Endothelial cell of umbilical vein (primary cell): ENCODE results near the gene SAFB. TPM values are rescaled to one million over a fixed set of nuclear protein-coding genes. Genes with fewer than 3 reads are reported as not detected.

ENCODE experiments used
- BruUV-seq: library from RNA; stranded (reverse); fragments of 400-500 nt; replicated peaks from 2 replicates; lab custom pipeline; 2021; lab: Mats Ljungman, UMichigan
- CTCF ChIA-PET: fragments of 300-600, 350-600 bp; sonication (Branson Sonifier 250); formaldehyde crosslinking; loops from one replicate; lab custom pipeline; 2021; ENCODE audit warnings: antibody characterized with exemption, inconsistent platforms; lab: Charles Lee
- POLR2A ChIA-PET: fragments of 300-600, 350-600 bp; sonication (Branson Sonifier 250); formaldehyde crosslinking; loops from one replicate; lab custom pipeline; 2021; ENCODE audit warnings: antibody characterized with exemption, inconsistent platforms; lab: Charles Lee
- DNase-seq: peaks from one replicate; pipeline ENCODE4 v3.0.0-alpha.2; 2011; ENCODE audit warnings: low read depth, low spot score
- FAIRE-seq: peaks from 2 replicates; lab custom pipeline; 2011; peaks lifted over from hg19 to GRCh38; lab: Jason Lieb, UNC
- H2AFZ ChIP-seq: 2 replicates; pipeline ENCODE4 v1.6.0; 2012; ENCODE audit warnings: low read depth, low read length, control low read depth, inconsistent platforms
- H3K27ac ChIP-seq: 2 replicates; pipeline ENCODE4 v1.5.1; 2011; ENCODE audit warnings: low read depth, mild to moderate bottlenecking, control low read depth, low read length, moderate library complexity; ENCODE audit not compliant: insufficient read depth
- H3K27me3 ChIP-seq, 2 experiments: 2 replicates each; pipeline versions ENCODE4 v1.6.0 to v1.6.1; 2011; ENCODE audit warnings: low read length in 2 of 2, mixed read lengths in 1 of 2; ENCODE audit not compliant: control insufficient read depth in 2 of 2, insufficient read depth in 2 of 2
- H3K36me3 ChIP-seq, 2 experiments: 2 replicates in 1 of 2; 3 replicates in 1 of 2; pipeline ENCODE4 v1.5.1; 2011; ENCODE audit warnings: low read length in 2 of 2, mild to moderate bottlenecking in 1 of 2, moderate library complexity in 1 of 2; ENCODE audit not compliant: control insufficient read depth in 2 of 2, insufficient read depth in 2 of 2; ENCODE audit errors: extremely low read depth in 1 of 2
- H3K4me1 ChIP-seq: 3 replicates; pipeline ENCODE4 v1.5.1; 2011; ENCODE audit warnings: mild to moderate bottlenecking, low read length; ENCODE audit not compliant: control insufficient read depth, insufficient read depth; ENCODE audit errors: extremely low read depth
- H3K4me2 ChIP-seq: 2 replicates; pipeline ENCODE4 v1.6.1; 2011; ENCODE audit warnings: low read length, control low read depth, mixed read lengths; ENCODE audit not compliant: insufficient read depth
- H3K4me3 ChIP-seq, 3 experiments: fragments of 200-600 bp in 1 of 3; sonication (generic), shearing (Covaris generic) in 1 of 3; replicated peaks in 1 of 3; 2 replicates each; pipeline ENCODE4 v1.5.1; 2011 to 2016; ENCODE audit warnings: control low read depth in 3 of 3, low read length in 3 of 3, mild to moderate bottlenecking in 2 of 3, inconsistent platforms in 1 of 3, low read depth in 1 of 3, moderate library complexity in 1 of 3; ENCODE audit not compliant: insufficient read depth in 1 of 3
- H3K79me2 ChIP-seq: 2 replicates; pipeline ENCODE4 v1.6.0; 2012; ENCODE audit warnings: low read length, inconsistent platforms; ENCODE audit not compliant: control insufficient read depth, insufficient read depth
- H3K9ac ChIP-seq: replicated peaks from 2 replicates; pipeline ENCODE3; 2011; ENCODE audit warnings: low read length, control low read depth; ENCODE audit not compliant: insufficient read depth; ENCODE audit errors: extremely low read depth
- H3K9me1 ChIP-seq: replicated peaks from 3 replicates; pipeline ENCODE4 v1.6.0; 2011; ENCODE audit warnings: mild to moderate bottlenecking, low read length; ENCODE audit not compliant: control insufficient read depth, insufficient read depth; ENCODE audit errors: extremely low read depth
- H3K9me3 ChIP-seq: replicated peaks from 2 replicates; pipeline ENCODE4 v1.5.1; 2012; ENCODE audit warnings: low read length, inconsistent platforms; ENCODE audit not compliant: control insufficient read depth, insufficient read depth
- H4K20me1 ChIP-seq: replicated peaks from 2 replicates; pipeline ENCODE3; 2011; ENCODE audit warnings: mild to moderate bottlenecking, low read length; ENCODE audit not compliant: control insufficient read depth, insufficient read depth; ENCODE audit errors: extremely low read depth
- CTCF ChIP-seq, 2 donors: IDR thresholded peaks; 1 replicate in 1 of 2; 2 replicates in 1 of 2; pipeline ENCODE4 v1.5.1; 2011; ENCODE audit warnings: low read length in 2 of 2, mild to moderate bottlenecking in 2 of 2, moderate library complexity in 2 of 2, control low read depth in 1 of 2, inconsistent platforms in 1 of 2, low read depth in 1 of 2; ENCODE audit not compliant: insufficient read depth in 1 of 2; ENCODE audit errors: extremely low read depth in 1 of 2
- EZH2 ChIP-seq: IDR thresholded peaks from 2 replicates; pipeline ENCODE4 v1.6.1; 2012; ENCODE audit warnings: borderline replicate concordance, low read depth, mild to moderate bottlenecking, moderate library complexity, low read length, inconsistent platforms; ENCODE audit not compliant: severe bottlenecking
- FOS ChIP-seq: IDR thresholded peaks from 2 replicates; pipeline ENCODE4 v1.6.1; 2011; ENCODE audit warnings: mild to moderate bottlenecking, low read length, moderate library complexity, borderline replicate concordance; ENCODE audit not compliant: insufficient read depth
- GATA2 ChIP-seq: IDR thresholded peaks from 2 replicates; pipeline ENCODE4 v1.7.0; 2011; ENCODE audit warnings: low read depth, mild to moderate bottlenecking, moderate library complexity, mixed read lengths, low read length; ENCODE audit not compliant: insufficient read length, insufficient read depth
- JUN ChIP-seq: IDR thresholded peaks from 2 replicates; pipeline ENCODE4 v1.6.1; 2011; ENCODE audit warnings: borderline replicate concordance, low read depth; ENCODE audit not compliant: insufficient read length, insufficient read depth
- MYC ChIP-seq: IDR thresholded peaks from one replicate; pipeline ENCODE4 v1.6.1; 2011; ENCODE audit warnings: mild to moderate bottlenecking, low read depth, low read length
- POLR2A ChIP-seq: IDR thresholded peaks from 2 replicates; pipeline ENCODE4 v1.6.1; 2012; ENCODE audit warnings: low read depth, mild to moderate bottlenecking, control low read depth, low read length
- POLR2AphosphoS5 ChIP-seq: IDR thresholded peaks from 2 replicates; pipeline ENCODE4 v1.6.1; 2012; ENCODE audit warnings: low read depth, mild to moderate bottlenecking, control low read depth, low read length, moderate library complexity; ENCODE audit not compliant: insufficient read depth
- dilution Hi-C: fragments of 300-500 bp; cut with MboI; formaldehyde crosslinking; loops from one replicate; pipeline ENCODE4 v1.15.0; 2019; ENCODE audit warnings: low sequenced_read_pairs; ENCODE audit not compliant: extremely low pct_ligation_motif_present
- intact Hi-C: fragments of 100-400 bp; cut with micrococcal nuclease; formaldehyde crosslinking; loops from one replicate; pipeline ENCODE4 v1.10.0; 2022
- polyA plus RNA-seq, 4 experiments: library from polyadenylated mRNA; depleted of rRNA in 3 of 4; stranded (reverse) in 3 of 4; unstranded in 1 of 4; fragments of >200 nt; gene quantifications; 2 replicates each; pipeline versions ENCODE4 v1.2.1 to v1.2.3, GENCODE V29; 2011 to 2012; ENCODE audit warnings: missing spikeins in 1 of 4
- total RNA-seq: library from RNA; stranded (reverse); gene quantifications from 2 replicates; pipeline ENCODE4 v1.2.3, GENCODE V29; 2021
- TF ChIP-seq, protein P1 (sequence below): IDR thresholded peaks from 2 replicates; pipeline ENCODE4 v1.6.1; 2011; ENCODE audit not compliant: insufficient read depth, insufficient read length

The SAFB gene
- total and polyA plus RNA-seq, 2 donors (not counting 3 experiments of a cell fraction or from before 2014, with no cell fraction given): 44.7 to 109 TPM

DNA sequence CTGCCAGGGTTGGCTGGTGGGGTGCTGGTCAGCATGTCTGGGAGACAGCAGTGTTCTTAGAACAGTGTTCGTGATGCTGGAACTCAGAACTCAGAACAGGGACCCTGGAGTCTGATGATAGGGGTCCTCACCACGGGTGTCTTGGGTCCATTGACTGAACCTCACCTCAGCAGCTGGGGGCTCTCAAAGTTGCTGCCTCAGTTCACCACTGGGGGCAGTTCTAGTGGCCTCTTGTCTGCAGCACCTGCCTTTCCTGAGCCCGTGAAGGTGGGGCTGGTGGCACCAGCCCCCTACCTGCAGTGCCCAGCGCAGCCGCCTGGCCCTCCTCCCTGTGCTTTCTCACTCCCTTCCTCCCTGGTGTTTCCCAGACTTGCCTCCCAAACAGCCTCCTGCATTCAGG, 28.5 kb downstream of the SAFB start:
- TF ChIP-seq MYC (no peak), EZH2 (no peak), FOS (no peak), CTCF (IDR thresholded peaks at IDR 0.05; ENCODE audit: extremely low read depth in 1 of 2, insufficient read depth in 1 of 2, low read depth in 1 of 2, low read length in 2 of 2) (no peak), JUN (no peak), GATA2 (no peak), POLR2AphosphoS5 (no peak), POLR2A (no peak)
- TF ChIP-seq, protein P1, sequence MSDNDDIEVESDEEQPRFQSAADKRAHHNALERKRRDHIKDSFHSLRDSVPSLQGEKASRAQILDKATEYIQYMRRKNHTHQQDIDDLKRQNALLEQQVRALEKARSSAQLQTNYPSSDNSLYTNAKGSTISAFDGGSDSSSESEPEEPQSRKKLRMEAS: no peak
- H3K9me3 ChIP-seq: no peaks in the 10 kb centered on the region
- FAIRE-seq (no peak), DNase-seq (no peak)
- H3K36me3 ChIP-seq: peaks cover 19 to 46% of the 10 kb centered on the region in 2 experiments
- H4K20me1 ChIP-seq: no peaks in the 10 kb centered on the region
- H3K9me1 ChIP-seq: no peaks in the 10 kb centered on the region
- ChIA-PET POLR2A (no interaction called here), CTCF (no interaction called here)
- H3K27ac ChIP-seq: no peak overlapping the region
- intact Hi-C loops: no loop called here
- no peak overlapping the region for H3K4me3 ChIP-seq
- no peaks in the 10 kb centered on the region for H3K4me1 ChIP-seq
- no peak overlapping the region for H3K9ac ChIP-seq
- dilution Hi-C loops: no loop called here
- H3K4me2 ChIP-seq: no peak overlapping the region
- no peaks in the 10 kb centered on the region for H3K27me3 ChIP-seq
- BruUV-seq: no TSS peak
- peaks cover 14% of the 10 kb centered on the region for H3K79me2 ChIP-seq
- no peak overlapping the region for H2AFZ ChIP-seq
